Measurements from ENCODE around the gene SPATA6L.

GRCh38 chr9:4630836-4631235 lies 35.4 kb downstream of the SPATA6L start:
- TF ChIP-seq POLR2A (IDR thresholded peaks at IDR 0.05) = no peak
- TF ChIP-seq, protein P1, sequence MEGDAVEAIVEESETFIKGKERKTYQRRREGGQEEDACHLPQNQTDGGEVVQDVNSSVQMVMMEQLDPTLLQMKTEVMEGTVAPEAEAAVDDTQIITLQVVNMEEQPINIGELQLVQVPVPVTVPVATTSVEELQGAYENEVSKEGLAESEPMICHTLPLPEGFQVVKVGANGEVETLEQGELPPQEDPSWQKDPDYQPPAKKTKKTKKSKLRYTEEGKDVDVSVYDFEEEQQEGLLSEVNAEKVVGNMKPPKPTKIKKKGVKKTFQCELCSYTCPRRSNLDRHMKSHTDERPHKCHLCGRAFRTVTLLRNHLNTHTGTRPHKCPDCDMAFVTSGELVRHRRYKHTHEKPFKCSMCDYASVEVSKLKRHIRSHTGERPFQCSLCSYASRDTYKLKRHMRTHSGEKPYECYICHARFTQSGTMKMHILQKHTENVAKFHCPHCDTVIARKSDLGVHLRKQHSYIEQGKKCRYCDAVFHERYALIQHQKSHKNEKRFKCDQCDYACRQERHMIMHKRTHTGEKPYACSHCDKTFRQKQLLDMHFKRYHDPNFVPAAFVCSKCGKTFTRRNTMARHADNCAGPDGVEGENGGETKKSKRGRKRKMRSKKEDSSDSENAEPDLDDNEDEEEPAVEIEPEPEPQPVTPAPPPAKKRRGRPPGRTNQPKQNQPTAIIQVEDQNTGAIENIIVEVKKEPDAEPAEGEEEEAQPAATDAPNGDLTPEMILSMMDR (IDR thresholded peaks at IDR 0.05) = no peak

Data from lower leg skin (tissue), 3 donors.